C4-2B (cell line): ENCODE measurements around the gene ISYNA1.

Experiments
- CTCF ChIP-seq: fragments of 450-650 bp; conservative IDR thresholded peaks from 2 replicates; pipeline ENCODE4 v1.5.1; 2017; ENCODE audit warnings: mild to moderate bottlenecking
- ZFX ChIP-seq: fragments of 450-650 bp; IDR thresholded peaks from 2 replicates; pipeline ENCODE4 v1.6.1; 2017

DNA sequence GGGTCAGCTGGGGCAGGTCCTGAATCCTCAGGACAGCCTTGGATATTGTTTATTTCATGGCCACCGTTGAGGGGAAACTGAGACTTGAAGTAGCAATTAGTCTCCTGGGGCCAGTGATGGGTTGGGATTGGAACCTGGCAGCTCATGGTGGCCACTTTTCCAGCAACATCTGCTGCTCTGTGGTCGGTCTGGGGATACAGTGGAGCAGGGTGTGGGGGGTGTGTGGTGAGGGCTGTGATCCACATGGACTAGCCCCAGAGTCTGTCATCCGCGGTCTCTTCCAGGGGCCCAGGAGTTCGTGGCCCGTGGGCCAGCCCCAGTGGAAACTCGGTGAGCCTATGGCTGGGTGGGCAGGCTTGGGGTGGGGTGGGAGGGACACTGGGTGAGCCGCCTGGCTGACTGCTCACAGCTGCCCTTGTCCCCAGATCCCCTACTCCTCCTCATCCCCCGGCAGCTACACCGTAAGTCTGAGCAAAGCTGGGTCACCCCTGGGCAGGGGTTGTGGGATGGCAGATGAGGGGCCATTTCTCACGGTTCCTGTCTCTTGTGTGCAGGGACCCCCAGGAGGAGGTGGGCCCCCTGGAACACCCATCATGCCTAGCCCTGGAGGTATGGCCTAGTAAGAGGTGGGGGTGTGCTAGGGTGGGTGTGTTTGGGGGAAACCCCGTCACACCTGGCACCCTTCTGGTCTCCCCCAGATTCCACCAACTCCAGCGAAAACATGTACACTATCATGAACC is 5.5 kb downstream of the ISYNA1 start:
- TF ChIP-seq CTCF (no peak), ZFX (no peak)
